ENCODE data around the gene DCTN3. TPM values are rescaled to one million over a fixed set of nuclear protein-coding genes. Genes with fewer than 3 reads are reported as not detected.
A peak's percentile ranks its signal among the peaks of the same experiment; 100 is the strongest.

The DCTN3 gene
- 59.3 and 62.2 TPM in 2 replicates for total RNA-seq

- H3K36me3 Mint-ChIP-seq (ENCODE audit: low read depth), result peaks cover 17% of the 10 kb centered on the region
- H3K9me3 Mint-ChIP-seq, result no peaks in the 10 kb centered on the region
- peak within 1 kb of the TSS; percentile 80 for H3K27ac Mint-ChIP-seq
- H3K27me3 Mint-ChIP-seq (ENCODE audit: insufficient read depth), result peaks cover 31% of the 10 kb centered on the region
- H3K4me3 Mint-ChIP-seq, result peak within 1 kb of the TSS; percentile 89
- peaks cover 41% of the 10 kb centered on the region for H3K4me1 Mint-ChIP-seq (ENCODE audit: low read depth)
- intact Hi-C loops (cut with micrococcal nuclease), result loop anchor here (1.0 to 2.0 kb wide), 5 partner anchors 8 to 1952 kb away; partner anchors contain the start of genes DNAJB5, MELK, RPP25L and SIGMAR1
- peak; percentile 91 for DNase-seq (ENCODE audit: low spot score)
Observed at GRCh38 chr9:34620061-34620994, at the start of gene DCTN3. TSS of gene DCTN3 (minus strand) at chr9:34620495. CDS start at chr9:34620464, 31 bp downstream.

GRCh38 chr9:34665381-34666250 is 45.3 kb upstream of the DCTN3 start:
- Mint-ChIP-seq H3K4me3 (peak overlapping the region; percentile 88), H3K9me3 (peaks cover 5% of the 10 kb centered on the region), H3K36me3 (ENCODE audit: low read depth) (peaks cover 22% of the 10 kb centered on the region), H3K27ac (peak overlapping the region; percentile 84), H3K27me3 (ENCODE audit: insufficient read depth) (no peaks in the 10 kb centered on the region), H3K4me1 (ENCODE audit: low read depth) (peaks cover 31% of the 10 kb centered on the region)
- DNase-seq (ENCODE audit: low spot score), result peak; percentile 86
- intact Hi-C loops (cut with micrococcal nuclease), result loop anchor here (1.0 to 10.0 kb wide), 10 partner anchors 19 to 487 kb away; partner anchors contain the start of genes DCTN3, DNAI1, DNAJB5 and FAM219A

GRCh38 chr9:34665067-34665380 is 44.7 kb upstream of the DCTN3 start:
- H3K4me3 Mint-ChIP-seq, result peak overlapping the region; percentile 88
- H3K9me3 Mint-ChIP-seq, result peaks cover 5% of the 10 kb centered on the region
- peaks cover 22% of the 10 kb centered on the region for H3K36me3 Mint-ChIP-seq (ENCODE audit: low read depth)
- peak overlapping the region; percentile 84 for H3K27ac Mint-ChIP-seq
- no peaks in the 10 kb centered on the region for H3K27me3 Mint-ChIP-seq (ENCODE audit: insufficient read depth)
- intact Hi-C loops (cut with micrococcal nuclease), result loop anchor here (1.0 to 10.0 kb wide), 8 partner anchors 19 to 451 kb away; partner anchors contain the start of genes DCTN3, DNAI1, DNAJB5 and FAM219A
- H3K4me1 Mint-ChIP-seq (ENCODE audit: low read depth), result peaks cover 31% of the 10 kb centered on the region
- no peak for DNase-seq (ENCODE audit: low spot score)

- peak overlapping the region; percentile 76 for H3K27ac Mint-ChIP-seq
- DNase-seq (ENCODE audit: low spot score), result peak; percentile 61
- peaks cover 5% of the 10 kb centered on the region for H3K9me3 Mint-ChIP-seq
- peak overlapping the region; percentile 88 for H3K4me3 Mint-ChIP-seq
- H3K27me3 Mint-ChIP-seq (ENCODE audit: insufficient read depth), result no peaks in the 10 kb centered on the region
- peaks cover 22% of the 10 kb centered on the region for H3K36me3 Mint-ChIP-seq (ENCODE audit: low read depth)
- intact Hi-C loops (cut with micrococcal nuclease), result loop anchor here (1.0 to 10.0 kb wide), 9 partner anchors 18 to 452 kb away; partner anchors contain the start of genes DCTN3, DNAI1, DNAJB5 and FAM219A
- H3K4me1 Mint-ChIP-seq (ENCODE audit: low read depth), result peaks cover 31% of the 10 kb centered on the region
Observed at GRCh38 chr9:34664281-34665066, 44.2 kb upstream of the DCTN3 start.

GRCh38 chr9:34663303-34663605 is 43.0 kb upstream of the DCTN3 start:
- peak; percentile 5 for DNase-seq (ENCODE audit: low spot score)
- peak overlapping the region; percentile 80 for H3K27ac Mint-ChIP-seq
- H3K27me3 Mint-ChIP-seq (ENCODE audit: insufficient read depth), result no peaks in the 10 kb centered on the region
- no peak overlapping the region for H3K4me3 Mint-ChIP-seq
- no peaks in the 10 kb centered on the region for H3K9me3 Mint-ChIP-seq
- H3K4me1 Mint-ChIP-seq (ENCODE audit: low read depth), result peaks cover 31% of the 10 kb centered on the region
- intact Hi-C loops (cut with micrococcal nuclease), result loop anchor here (10.0 kb wide), 1 partner anchor 412 kb away; the partner anchor contains the start of genes FANCG and VCP
- H3K36me3 Mint-ChIP-seq (ENCODE audit: low read depth), result peaks cover 15% of the 10 kb centered on the region

GRCh38 chr9:34662526-34663302 is 42.4 kb upstream of the DCTN3 start, which contains the start of gene CCL27:
TSS of gene CCL27 (minus strand) at chr9:34662657. CDS start at chr9:34662633, 24 bp downstream.
- no peaks in the 10 kb centered on the region for H3K27me3 Mint-ChIP-seq (ENCODE audit: insufficient read depth)
- H3K36me3 Mint-ChIP-seq (ENCODE audit: low read depth), result peaks cover 15% of the 10 kb centered on the region
- H3K9me3 Mint-ChIP-seq, result no peaks in the 10 kb centered on the region
- peak within 1 kb of the TSS; percentile 80 for H3K27ac Mint-ChIP-seq
- no peak for DNase-seq (ENCODE audit: low spot score)
- H3K4me1 Mint-ChIP-seq (ENCODE audit: low read depth), result peaks cover 31% of the 10 kb centered on the region
- peak within 1 kb of the TSS; percentile 9 for H3K4me3 Mint-ChIP-seq
- intact Hi-C loops (cut with micrococcal nuclease), result loop anchor here (10.0 kb wide), 1 partner anchor 412 kb away; the partner anchor contains the start of genes FANCG and VCP

GRCh38 chr9:34659592-34660253 is 39.4 kb upstream of the DCTN3 start:
- intact Hi-C loops (cut with micrococcal nuclease), result loop anchor here (10.0 kb wide), 1 partner anchor 415 kb away; the partner anchor contains the start of genes FANCG and VCP
- Mint-ChIP-seq H3K27me3 (ENCODE audit: insufficient read depth) (no peaks in the 10 kb centered on the region), H3K9me3 (no peaks in the 10 kb centered on the region), H3K4me3 (no peak overlapping the region), H3K27ac (no peak overlapping the region), H3K4me1 (ENCODE audit: low read depth) (peaks cover 28% of the 10 kb centered on the region), H3K36me3 (ENCODE audit: low read depth) (peaks cover 16% of the 10 kb centered on the region)
- DNase-seq (ENCODE audit: low spot score), result no peak

- Mint-ChIP-seq H3K36me3 (ENCODE audit: low read depth) (peaks cover 13% of the 10 kb centered on the region), H3K27me3 (ENCODE audit: insufficient read depth) (no peaks in the 10 kb centered on the region), H3K4me3 (no peak overlapping the region), H3K27ac (no peak overlapping the region), H3K4me1 (ENCODE audit: low read depth) (peaks cover 16% of the 10 kb centered on the region), H3K9me3 (no peaks in the 10 kb centered on the region)
- no peak for DNase-seq (ENCODE audit: low spot score)
- intact Hi-C loops (cut with micrococcal nuclease), result no loop called here
Observed at GRCh38 chr9:34658461-34658860, 38.2 kb upstream of the DCTN3 start.

GRCh38 chr9:34656992-34657391 is 36.7 kb upstream of the DCTN3 start:
- no peak for DNase-seq (ENCODE audit: low spot score)
- Mint-ChIP-seq H3K36me3 (ENCODE audit: low read depth) (peaks cover 14% of the 10 kb centered on the region), H3K4me1 (ENCODE audit: low read depth) (peaks cover 13% of the 10 kb centered on the region), H3K4me3 (no peak overlapping the region), H3K27ac (no peak overlapping the region), H3K27me3 (ENCODE audit: insufficient read depth) (no peaks in the 10 kb centered on the region), H3K9me3 (no peaks in the 10 kb centered on the region)
- intact Hi-C loops (cut with micrococcal nuclease), result no loop called here

- no peaks in the 10 kb centered on the region for H3K27me3 Mint-ChIP-seq (ENCODE audit: insufficient read depth)
- H3K36me3 Mint-ChIP-seq (ENCODE audit: low read depth), result peaks cover 9% of the 10 kb centered on the region
- H3K9me3 Mint-ChIP-seq, result no peaks in the 10 kb centered on the region
- no peak overlapping the region for H3K27ac Mint-ChIP-seq
- H3K4me3 Mint-ChIP-seq, result no peak overlapping the region
- peaks cover 12% of the 10 kb centered on the region for H3K4me1 Mint-ChIP-seq (ENCODE audit: low read depth)
- intact Hi-C loops (cut with micrococcal nuclease), result no loop called here
- no peak for DNase-seq (ENCODE audit: low spot score)
Observed at GRCh38 chr9:34655394-34655793, 35.1 kb upstream of the DCTN3 start.
